HG03103 (cell line): ENCODE data around the gene SLC26A9.

ENCODE experiments used
- ATAC-seq: cut with Tn5 transposase; IDR thresholded peaks from one replicate; pipeline ENCODE4 v1.9.1; 2021; ENCODE audit warnings: low read depth; ENCODE audit not compliant: unreplicated experiment

The SLC26A9 gene

DNA sequence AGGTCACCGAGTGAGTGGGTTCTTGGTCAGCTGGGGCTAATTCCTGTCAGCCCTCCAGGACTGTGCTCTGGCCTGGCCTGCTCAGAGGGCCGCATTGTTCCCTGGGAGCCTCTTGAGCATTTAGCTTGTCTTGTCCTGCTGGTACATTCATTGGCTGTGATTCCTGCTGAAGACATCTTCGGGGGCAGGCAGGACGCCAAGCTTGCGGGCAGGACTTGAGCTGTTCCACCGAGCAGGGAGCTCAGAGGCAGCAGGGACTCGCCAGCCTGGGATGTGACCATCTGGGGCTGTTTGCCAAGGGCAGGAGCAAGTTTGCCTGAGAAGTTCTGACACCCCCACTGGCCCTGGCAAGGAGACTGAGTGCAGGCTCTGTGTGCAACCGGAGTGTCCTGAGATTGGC lies 7.0 kb upstream of the SLC26A9 start:
- ATAC-seq: no peak

GRCh38 chr1:205949753-205950152 lies 6.5 kb upstream of the SLC26A9 start:
- ATAC-seq: no peak

DNA sequence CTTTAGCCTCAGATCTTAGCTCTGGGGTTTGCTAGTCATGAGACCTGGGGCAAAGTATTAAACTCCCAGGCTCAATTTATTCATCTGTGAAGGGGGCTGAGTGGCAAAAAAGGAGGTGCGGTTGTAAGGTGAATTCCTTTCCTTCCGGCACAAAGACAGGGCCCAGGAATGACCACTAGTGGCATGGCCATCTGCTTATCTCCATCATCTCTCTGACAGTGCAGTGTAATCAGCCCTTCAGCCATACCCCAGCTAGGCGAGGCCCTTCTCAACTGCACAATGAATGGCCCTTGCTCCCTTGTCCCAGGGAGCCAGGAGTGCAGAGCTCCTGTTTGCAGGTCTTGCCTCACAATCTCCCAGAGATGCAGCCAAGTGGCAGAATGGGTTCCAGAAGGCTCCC lies 5.6 kb upstream of the SLC26A9 start:
- ATAC-seq: no peak

DNA sequence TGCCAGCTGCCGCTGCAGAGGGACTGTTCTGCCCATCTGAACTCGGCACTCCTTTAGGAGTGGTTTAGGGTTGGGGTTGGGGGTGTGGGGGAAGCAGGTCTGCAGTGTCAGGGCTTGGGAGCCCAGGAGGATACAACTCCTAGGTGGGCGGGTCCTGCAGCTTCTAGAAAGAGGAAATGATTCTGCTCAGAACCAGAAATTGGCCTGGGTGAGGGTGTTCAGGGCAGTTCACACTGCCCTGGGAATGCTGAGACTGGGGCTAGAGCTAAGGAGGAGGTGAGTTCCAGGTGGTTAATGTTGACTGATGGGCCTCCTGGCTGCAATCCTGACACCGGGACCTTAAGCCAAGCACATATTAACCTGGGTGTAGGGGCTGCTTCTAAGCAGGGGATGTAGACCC lies 4.8 kb upstream of the SLC26A9 start:
- ATAC-seq: no peak

DNA sequence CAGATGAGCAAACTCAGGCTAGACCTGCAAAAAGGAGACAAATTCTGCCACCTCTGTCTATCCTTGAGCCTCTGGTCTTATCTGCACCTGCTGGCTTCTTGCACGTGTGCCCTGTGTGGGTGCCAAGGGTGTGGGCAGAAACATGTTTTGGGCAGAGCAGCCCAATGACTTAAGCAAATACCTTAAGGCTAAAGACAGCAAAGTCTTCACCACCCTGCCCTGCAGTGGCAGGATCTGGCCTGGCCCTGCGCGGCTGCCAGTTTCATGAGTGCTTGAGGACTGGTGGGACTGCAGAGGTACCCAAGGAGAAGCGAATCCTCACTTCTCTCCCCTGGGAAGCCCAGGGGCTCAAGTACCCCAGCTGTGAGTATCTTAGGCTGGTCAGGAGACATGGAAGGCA lies 3.8 kb upstream of the SLC26A9 start:
- no peak for ATAC-seq

- no peak for ATAC-seq
Observed at GRCh38 chr1:205945069-205945468, 1.8 kb upstream of the SLC26A9 start.

DNA sequence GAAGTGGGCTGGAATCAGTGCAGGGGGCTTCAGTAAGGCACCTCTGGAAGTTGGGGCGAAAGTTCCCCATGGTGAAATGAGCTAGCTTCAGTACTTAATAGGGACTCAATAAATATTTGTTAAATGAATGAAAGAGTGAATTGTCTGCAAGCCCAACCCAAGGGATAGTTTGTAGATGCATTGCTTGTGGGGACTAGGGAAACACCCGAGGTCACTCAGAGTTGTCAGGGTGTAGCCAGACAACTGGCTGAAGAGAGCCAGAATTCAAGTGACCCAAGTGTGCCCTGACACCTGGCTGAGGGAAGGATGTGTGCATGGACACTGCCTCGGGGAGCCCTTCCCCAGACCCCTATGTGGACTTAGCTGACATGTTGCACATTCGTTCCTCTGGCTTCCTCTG lies 1.3 kb upstream of the SLC26A9 start:
- ATAC-seq: no peak

DNA sequence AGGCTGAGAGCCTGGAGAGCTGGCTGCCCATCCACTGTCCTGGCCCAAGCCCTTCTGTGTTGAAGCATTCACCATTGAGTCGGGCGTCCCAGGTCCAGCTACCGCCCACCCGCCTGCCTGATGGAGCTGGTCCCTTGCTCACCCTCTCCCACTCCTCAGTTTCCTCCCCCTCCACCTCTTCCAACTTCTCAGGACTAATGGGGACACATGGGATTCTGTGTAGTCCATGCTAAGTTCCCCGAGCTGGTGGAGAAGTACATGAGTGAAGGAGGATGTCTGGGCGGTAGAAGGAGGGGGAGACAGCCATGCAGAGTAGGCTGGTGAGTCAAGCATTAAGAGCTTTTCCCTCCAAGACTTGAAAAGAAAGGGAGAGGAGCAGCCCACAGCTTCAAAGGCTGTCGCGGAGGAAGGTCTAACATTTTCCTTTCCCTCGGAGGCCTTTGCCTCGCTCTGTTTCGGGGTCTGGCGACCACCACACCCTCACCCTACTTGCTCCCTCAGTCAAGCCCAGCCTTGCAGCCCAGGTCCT lies 561 bp downstream of the SLC26A9 start:
- no peak for ATAC-seq

DNA sequence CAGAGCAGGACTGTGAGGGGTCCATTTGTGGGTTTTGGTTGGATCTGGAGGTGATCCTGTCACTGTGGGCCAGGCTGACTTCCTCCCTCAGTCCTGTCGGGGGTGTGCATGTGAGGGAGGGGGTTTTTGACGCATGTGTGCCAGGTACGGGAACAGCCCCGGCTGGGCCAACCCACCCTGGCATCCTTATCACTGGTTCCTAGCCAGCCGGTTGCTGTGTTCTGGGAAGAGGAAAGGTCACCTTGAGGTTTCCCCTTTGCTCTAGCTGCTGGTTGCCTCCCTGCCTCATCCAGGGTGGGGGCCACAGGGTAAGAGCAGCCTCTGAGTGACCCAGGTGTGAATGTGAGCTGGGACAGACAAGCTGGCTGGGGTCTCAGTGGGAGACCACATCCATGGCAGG lies 2.5 kb downstream of the SLC26A9 start:
- ATAC-seq: no peak

DNA sequence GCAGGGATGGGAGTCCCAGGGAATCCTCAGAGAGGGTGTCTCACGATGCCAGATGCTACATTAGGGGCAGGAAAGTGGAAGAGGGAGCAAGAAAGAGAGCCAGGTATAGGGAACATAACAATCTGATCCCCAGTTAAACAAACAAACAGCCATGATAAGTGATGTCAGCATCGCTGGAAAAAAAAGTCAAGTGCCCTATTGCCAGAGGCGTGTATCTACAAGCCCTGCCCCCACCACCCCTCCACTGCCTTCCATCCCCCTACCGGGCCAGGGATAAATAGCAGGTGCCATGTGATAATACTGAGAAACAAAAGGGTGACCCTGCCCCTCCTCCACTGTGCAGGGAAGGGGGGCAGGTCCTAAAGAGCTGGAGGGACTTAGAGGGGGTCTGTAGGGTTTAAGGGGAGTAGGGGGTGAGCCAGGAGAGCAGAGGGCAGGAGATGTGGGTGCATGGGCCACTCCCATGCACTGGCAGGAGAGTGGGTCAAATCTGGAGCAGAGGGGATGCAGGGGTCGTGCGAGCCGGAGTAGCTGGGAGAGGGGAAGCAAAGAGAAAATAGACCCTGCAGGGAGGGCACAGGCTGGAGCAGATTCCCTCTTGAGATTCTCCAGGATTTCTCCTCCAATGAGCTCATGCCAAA lies 3.4 kb downstream of the SLC26A9 start:
- no peak for ATAC-seq

DNA sequence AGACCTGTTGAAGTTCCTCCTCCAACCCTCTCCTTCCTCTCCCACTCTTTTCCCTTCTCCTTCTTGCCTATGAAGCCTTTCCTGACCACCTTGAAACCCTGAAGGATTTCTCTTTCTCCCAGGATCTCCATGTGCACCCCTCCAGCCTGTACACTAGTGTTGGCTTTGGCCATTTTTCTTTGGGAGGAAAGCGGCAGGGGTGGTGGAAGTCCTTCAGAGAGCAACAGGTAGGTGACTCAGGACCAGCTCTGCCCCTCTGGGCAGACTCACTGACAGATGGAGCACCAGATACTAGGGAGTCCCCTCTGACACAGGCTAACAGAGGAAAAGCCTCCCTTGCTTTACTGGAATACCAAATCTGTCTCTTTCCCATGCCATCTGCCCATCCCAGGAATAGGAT lies 4.6 kb downstream of the SLC26A9 start:
- no peak for ATAC-seq

DNA sequence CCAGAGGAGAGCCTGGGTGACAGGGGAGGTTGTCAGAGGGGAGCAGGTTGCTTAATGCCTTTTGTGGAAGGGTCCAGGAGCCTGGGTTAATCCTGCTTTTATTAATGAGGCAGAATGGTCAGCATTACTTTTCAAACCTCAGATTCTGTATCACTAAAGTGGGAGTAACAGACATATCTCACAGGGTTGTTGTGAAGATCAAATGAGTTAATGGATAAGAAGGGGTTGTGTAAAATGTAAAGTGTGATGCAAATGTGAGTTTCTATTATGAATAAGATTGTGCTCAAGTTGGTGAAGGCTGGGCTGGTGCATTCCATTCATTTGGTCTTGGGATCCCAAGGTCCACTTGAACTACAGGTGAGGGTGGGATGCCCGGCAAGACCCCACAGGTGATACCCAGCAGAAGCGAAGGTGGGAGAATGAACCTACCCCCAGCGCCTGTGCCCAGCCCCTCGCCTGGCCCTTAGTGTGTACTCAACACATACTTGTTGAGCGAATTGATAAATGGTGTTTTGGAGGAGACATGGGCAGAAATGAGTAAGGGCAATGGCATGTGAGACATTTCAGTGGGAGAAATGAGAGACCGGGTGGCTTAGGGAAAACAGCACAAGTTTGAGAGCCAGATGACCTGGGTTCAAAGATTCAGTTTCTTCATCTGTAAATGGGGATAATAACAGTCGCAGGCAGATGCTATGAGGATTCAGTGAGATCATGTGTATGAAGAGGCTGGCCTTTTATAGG lies 6.2 kb downstream of the SLC26A9 start:
- no peak for ATAC-seq

GRCh38 chr1:205936311-205936710 lies 6.9 kb downstream of the SLC26A9 start:
- no peak for ATAC-seq

- no peak for ATAC-seq
Observed at GRCh38 chr1:205935869-205936268, 7.4 kb downstream of the SLC26A9 start.

- no peak for ATAC-seq
Observed at GRCh38 chr1:205934788-205935187, 8.5 kb downstream of the SLC26A9 start.

GRCh38 chr1:205933671-205934618 lies 9.3 kb downstream of the SLC26A9 start:
- no peak for ATAC-seq

GRCh38 chr1:205932776-205933175 lies 10.5 kb downstream of the SLC26A9 start:
- no peak for ATAC-seq

- ATAC-seq: no peak
Observed at GRCh38 chr1:205930799-205931281, 12.4 kb downstream of the SLC26A9 start.

DNA sequence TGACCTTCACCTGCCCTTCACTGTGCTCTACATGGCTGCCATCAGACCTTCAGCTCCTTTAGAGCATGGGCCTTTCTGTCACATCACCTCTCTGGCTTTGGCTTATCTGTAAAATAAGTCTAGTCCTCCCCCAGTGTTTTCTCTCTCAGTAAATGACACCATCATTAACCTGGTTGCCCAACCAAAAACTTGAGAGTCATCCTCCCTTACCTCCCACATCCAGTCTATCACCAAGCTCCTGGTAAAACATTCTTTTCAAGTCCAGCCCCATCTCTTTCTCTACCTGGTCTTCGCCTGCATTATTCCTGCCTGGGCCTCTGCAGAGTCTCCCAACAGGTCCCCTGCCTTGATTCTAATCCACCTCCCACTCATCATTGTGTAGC lies 13.1 kb downstream of the SLC26A9 start:
- ATAC-seq: no peak

GRCh38 chr1:205929496-205930194 lies 13.6 kb downstream of the SLC26A9 start:
- no peak for ATAC-seq
